ENCODE measurements around the gene NTRK3.

GRCh38 chr15:87973501-87974215, 282.9 kb downstream of the NTRK3 start:
- TF ChIP-seq POLR2A (IDR thresholded peaks at IDR 0.05; ENCODE audit: low read length) (no peak), GATA1 (IDR thresholded peaks at IDR 0.05; ENCODE audit: low read depth, low read length) (no peak)

Measured in erythroblast (primary cell).